ENCODE data around the gene DLX5. TPM values are rescaled to one million over a fixed set of nuclear protein-coding genes. Genes with fewer than 3 reads are reported as not detected.

DLX5 gene
- total and polyA plus RNA-seq, 2 of the 4 experiments (the other 2 are of a cell fraction) = not detected

DNA sequence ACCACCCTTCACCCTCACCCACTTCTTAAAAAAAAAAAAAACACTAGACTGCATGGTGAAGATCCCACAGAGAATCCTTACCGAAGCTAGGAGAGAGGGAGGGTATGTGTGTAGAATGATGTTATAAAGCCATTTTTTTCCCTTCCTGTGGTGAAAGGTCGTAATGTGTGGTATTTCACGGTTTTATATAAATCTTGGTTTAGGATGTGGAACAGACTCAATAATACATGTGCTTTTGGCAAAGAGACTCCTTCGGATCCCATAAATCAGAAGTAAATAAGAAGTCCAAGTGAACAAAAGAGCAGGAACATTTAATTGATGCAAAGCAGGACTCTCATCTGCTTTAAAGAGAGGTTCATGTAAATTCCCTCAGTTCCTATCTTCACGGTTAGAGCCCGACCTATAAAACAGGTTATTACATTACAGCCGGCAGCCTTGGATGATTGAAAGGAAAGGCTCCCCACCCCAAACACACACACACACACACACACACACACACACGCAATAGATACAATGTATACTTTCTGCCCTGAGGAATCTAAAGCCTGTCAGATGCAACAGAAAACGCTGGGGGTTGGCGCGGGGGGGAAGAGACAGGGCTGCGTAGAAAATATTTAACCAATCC, 8.8 kb downstream of the DLX5 start:
- dilution Hi-C loops (cut with HindIII; ENCODE audit: low sequenced_read_pairs, unreplicated experiment) = no loop called here
- no peak overlapping the region for H2AK9ac ChIP-seq (replicated peaks; ENCODE audit: low read depth, low read length, poor library complexity)
- no peak overlapping the region for H2AK5ac ChIP-seq (ENCODE audit: low read depth, low read length)
- no peak overlapping the region for H2BK120ac ChIP-seq (ENCODE audit: low read depth, low read length)
- H2BK20ac ChIP-seq (ENCODE audit: low read depth, low read length) = no peak overlapping the region
- ChIA-PET CTCF (interaction anchor here (0.6 kb wide), 1 partner anchor 938 kb away, joined by 3 read pairs; no protein-coding TSS in a partner anchor), POLR2A (ENCODE audit: unreplicated experiment) (no interaction called here)
- no peak overlapping the region for H3K4me2 ChIP-seq (ENCODE audit: low read depth, low read length)
- H4K91ac ChIP-seq (ENCODE audit: insufficient read depth, low read depth, low read length) = no peak overlapping the region
- in situ Hi-C loops (cut with MboI; ENCODE audit: low sequenced_read_pairs) = no loop called here
- no peaks in the 10 kb centered on the region for H3K4me1 ChIP-seq (ENCODE audit: control insufficient read depth, insufficient read depth, low read length)
- no peak overlapping the region for H3K23ac ChIP-seq (ENCODE audit: low read depth, low read length)
- intact Hi-C loops (cut with micrococcal nuclease) = no loop called here
- no peak overlapping the region for H4K8ac ChIP-seq (ENCODE audit: low read depth in 2 of 2, low read length in 2 of 2)
- H3K9me3 ChIP-seq (ENCODE audit: control insufficient read depth, insufficient read depth, low read length) = 0 out of 2 replicates have a peak, but pooled peaks cover 2% of the 10 kb centered on the region
- H2BK15ac ChIP-seq (ENCODE audit: low read depth, low read length) = no peak overlapping the region
- TF ChIP-seq CEBPB (IDR thresholded peaks at IDR 0.05; ENCODE audit: low read depth, low read length) (no peak), RCOR1 (IDR thresholded peaks at IDR 0.05; ENCODE audit: insufficient replicate concordance, low read length) (no peak), SMC3 (IDR thresholded peaks at IDR 0.05; ENCODE audit: low read depth, low read length) (no peak), POLR2A (IDR thresholded peaks at IDR 0.05; ENCODE audit: low read depth, low read length) (no peak), RAD21 (IDR thresholded peaks at IDR 0.05; ENCODE audit: low read length) (no peak), MXI1 (IDR thresholded peaks at IDR 0.05; ENCODE audit: borderline replicate concordance, low read depth, low read length) (no peak), CHD1 (IDR thresholded peaks at IDR 0.05; ENCODE audit: low read depth, low read length) (no peak), MAFK (IDR thresholded peaks at IDR 0.05; ENCODE audit: low read depth, low read length) (no peak), NFE2L2 (IDR thresholded peaks at IDR 0.05; ENCODE audit: low read depth, low read length) (no peak), MAZ (IDR thresholded peaks at IDR 0.05; ENCODE audit: borderline replicate concordance, low read depth, low read length) (no peak), RFX5 (IDR thresholded peaks at IDR 0.05; ENCODE audit: low read depth, low read length) (no peak), FOS (IDR thresholded peaks at IDR 0.05; ENCODE audit: low read depth, low read length) (no peak)
- TF ChIP-seq, protein P1, sequence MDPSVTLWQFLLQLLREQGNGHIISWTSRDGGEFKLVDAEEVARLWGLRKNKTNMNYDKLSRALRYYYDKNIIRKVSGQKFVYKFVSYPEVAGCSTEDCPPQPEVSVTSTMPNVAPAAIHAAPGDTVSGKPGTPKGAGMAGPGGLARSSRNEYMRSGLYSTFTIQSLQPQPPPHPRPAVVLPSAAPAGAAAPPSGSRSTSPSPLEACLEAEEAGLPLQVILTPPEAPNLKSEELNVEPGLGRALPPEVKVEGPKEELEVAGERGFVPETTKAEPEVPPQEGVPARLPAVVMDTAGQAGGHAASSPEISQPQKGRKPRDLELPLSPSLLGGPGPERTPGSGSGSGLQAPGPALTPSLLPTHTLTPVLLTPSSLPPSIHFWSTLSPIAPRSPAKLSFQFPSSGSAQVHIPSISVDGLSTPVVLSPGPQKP (IDR thresholded peaks at IDR 0.05; ENCODE audit: borderline replicate concordance, low read depth, low read length) = no peak
- TF ChIP-seq, protein P2, sequence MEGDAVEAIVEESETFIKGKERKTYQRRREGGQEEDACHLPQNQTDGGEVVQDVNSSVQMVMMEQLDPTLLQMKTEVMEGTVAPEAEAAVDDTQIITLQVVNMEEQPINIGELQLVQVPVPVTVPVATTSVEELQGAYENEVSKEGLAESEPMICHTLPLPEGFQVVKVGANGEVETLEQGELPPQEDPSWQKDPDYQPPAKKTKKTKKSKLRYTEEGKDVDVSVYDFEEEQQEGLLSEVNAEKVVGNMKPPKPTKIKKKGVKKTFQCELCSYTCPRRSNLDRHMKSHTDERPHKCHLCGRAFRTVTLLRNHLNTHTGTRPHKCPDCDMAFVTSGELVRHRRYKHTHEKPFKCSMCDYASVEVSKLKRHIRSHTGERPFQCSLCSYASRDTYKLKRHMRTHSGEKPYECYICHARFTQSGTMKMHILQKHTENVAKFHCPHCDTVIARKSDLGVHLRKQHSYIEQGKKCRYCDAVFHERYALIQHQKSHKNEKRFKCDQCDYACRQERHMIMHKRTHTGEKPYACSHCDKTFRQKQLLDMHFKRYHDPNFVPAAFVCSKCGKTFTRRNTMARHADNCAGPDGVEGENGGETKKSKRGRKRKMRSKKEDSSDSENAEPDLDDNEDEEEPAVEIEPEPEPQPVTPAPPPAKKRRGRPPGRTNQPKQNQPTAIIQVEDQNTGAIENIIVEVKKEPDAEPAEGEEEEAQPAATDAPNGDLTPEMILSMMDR (conservative IDR thresholded peaks at IDR 0.05; ENCODE audit: low read depth, low read length) = no peak
- TF ChIP-seq, protein P3, sequence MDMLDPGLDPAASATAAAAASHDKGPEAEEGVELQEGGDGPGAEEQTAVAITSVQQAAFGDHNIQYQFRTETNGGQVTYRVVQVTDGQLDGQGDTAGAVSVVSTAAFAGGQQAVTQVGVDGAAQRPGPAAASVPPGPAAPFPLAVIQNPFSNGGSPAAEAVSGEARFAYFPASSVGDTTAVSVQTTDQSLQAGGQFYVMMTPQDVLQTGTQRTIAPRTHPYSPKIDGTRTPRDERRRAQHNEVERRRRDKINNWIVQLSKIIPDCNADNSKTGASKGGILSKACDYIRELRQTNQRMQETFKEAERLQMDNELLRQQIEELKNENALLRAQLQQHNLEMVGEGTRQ (IDR thresholded peaks at IDR 0.05; ENCODE audit: low read depth, low read length) = no peak
- no peak overlapping the region for H3K4me3 ChIP-seq (ENCODE audit: insufficient read depth, low read depth, low read length)
- H3K4ac ChIP-seq (ENCODE audit: low read depth, low read length) = no peak overlapping the region
- no peaks in the 10 kb centered on the region for H3K79me1 ChIP-seq (ENCODE audit: low read depth in 1 of 2, low read length in 2 of 2)
- H3K14ac ChIP-seq (replicated peaks; ENCODE audit: low read depth, low read length) = no peak overlapping the region
- ATAC-seq (ENCODE audit: low read depth) = no peak
- peaks cover 63% of the 10 kb centered on the region for H3K27me3 ChIP-seq (ENCODE audit: control insufficient read depth, insufficient read depth, low read length)
- DNase-seq = no peak
- no peaks in the 10 kb centered on the region for H3K9me1 ChIP-seq (ENCODE audit: insufficient read depth, low read length)
- no peak overlapping the region for H3K27ac ChIP-seq (ENCODE audit: insufficient read depth, low read length)
- no peak overlapping the region for H4K5ac ChIP-seq (ENCODE audit: low read depth, low read length)
- no peaks in the 10 kb centered on the region for H3K36me3 ChIP-seq (ENCODE audit: control insufficient read depth, insufficient read depth, low read length)
- no peak overlapping the region for H2BK5ac ChIP-seq (ENCODE audit: low read depth, low read length, poor library complexity, severe bottlenecking)
- no peak overlapping the region for H3K56ac ChIP-seq (ENCODE audit: extremely low read depth, insufficient read depth, low read length)
- no peak overlapping the region for H3K9ac ChIP-seq (ENCODE audit: low read depth, low read length)
- no peak overlapping the region for H3K18ac ChIP-seq (ENCODE audit: low read depth, low read length)
- H4K20me1 ChIP-seq (ENCODE audit: insufficient read depth, low read length) = no peaks in the 10 kb centered on the region
- no TSS peak for BruUV-seq (replicated peaks)
- 20% methylated on average over 1 of the region's 12 CpGs; no CpG with 5 or more reads in 1 of the 2 experiments for whole genome bisulfite sequencing, 2 experiments (ENCODE audit: extremely low coverage in 2 of 2, insufficient read length in 1 of 2)
- no peak overlapping the region for H2AFZ ChIP-seq (replicated peaks; ENCODE audit: low read length, poor library complexity)

All from IMR-90 (cell line).